Body of pancreas (tissue), 4 donors: ENCODE results near the gene CACNA2D3.

ENCODE experiments used
- CTCF ChIP-seq, 7 experiments: fragments of 450-650 bp in 4 of 7; fragments of 200-600 bp in 3 of 7; sonication (generic) in 3 of 7; IDR thresholded peaks; one replicate each; pipeline ENCODE4 v1.5.1; 2016 to 2019; ENCODE audit warnings: antibody characterized with exemption in 7 of 7
- POLR2A ChIP-seq, 3 donors: fragments of 450-650 bp; IDR thresholded peaks; one replicate each; pipeline ENCODE4 v1.6.1; 2016; ENCODE audit warnings: antibody characterized with exemption in 3 of 3, mild to moderate bottlenecking in 2 of 3

GRCh38 chr3:54274607-54275006 is 152.3 kb downstream of the CACNA2D3 start:
- TF ChIP-seq CTCF (IDR thresholded peaks at IDR 0.05) (no peak), POLR2A (IDR thresholded peaks at IDR 0.05) (no peak)
